ENCODE data around the gene DNAI4. TPM values are rescaled to one million over a fixed set of nuclear protein-coding genes. Genes with fewer than 3 reads are reported as not detected.

DNAI4 gene
- total and polyA plus RNA-seq, 2 experiments from 2014 or later = 0.90 to 3.8 TPM

DNA sequence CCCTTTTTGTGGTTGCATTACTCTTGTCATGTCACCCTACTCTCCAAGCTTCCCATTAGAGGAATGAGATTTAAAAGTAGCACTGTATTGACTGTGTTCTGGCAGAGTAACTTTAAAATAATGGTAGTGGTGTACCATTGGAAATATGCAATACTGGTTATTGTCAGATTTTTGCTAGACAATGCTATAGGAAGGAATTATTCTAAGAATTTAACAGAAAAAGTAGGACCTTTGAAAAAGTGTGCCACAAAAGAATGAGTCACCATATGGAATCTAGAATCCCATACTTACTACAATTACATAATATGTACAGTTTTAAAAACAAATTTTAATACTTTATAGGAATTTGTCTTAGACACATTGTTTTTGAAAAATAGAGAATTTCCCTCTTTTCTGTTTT is 14.0 kb upstream of the DNAI4 start:
- Histone ChIP-seq H3K27ac (ENCODE audit: low read depth) (no peak overlapping the region), H3F3A (replicated peaks; ENCODE audit: low read depth) (no peaks in the 10 kb centered on the region), H3K36me3 (ENCODE audit: insufficient read depth) (no peaks in the 10 kb centered on the region), H3K27me3 (ENCODE audit: insufficient read depth) (no peaks in the 10 kb centered on the region), H3K4me2 (no peak overlapping the region), H3K4me3 (no peak overlapping the region), H2AFZ (no peak overlapping the region), H3K9me2 (ENCODE audit: insufficient read depth) (no peaks in the 10 kb centered on the region), H3K79me2 (replicated peaks; ENCODE audit: insufficient read depth) (peaks cover 98% of the 10 kb centered on the region), H3K4me1 (ENCODE audit: insufficient read depth) (peaks cover 24% of the 10 kb centered on the region), H4K20me1 (replicated peaks; ENCODE audit: insufficient read depth) (peaks cover 17% of the 10 kb centered on the region; the same call in 1 of the 2 replicates)
- Mint-ChIP-seq H3K36me3 (ENCODE audit: low read depth) (peaks cover 6% of the 10 kb centered on the region; the same call in 2 of the 3 replicates), H3K9me3 (no peaks in the 10 kb centered on the region), H3K27ac (no peak overlapping the region), H3K27me3 (ENCODE audit: insufficient read depth, low read depth, poor library complexity) (no peaks in the 10 kb centered on the region), H3K4me1 (peaks cover 17% of the 10 kb centered on the region; the same call in 2 of the 3 replicates), H3K4me3 (no peak overlapping the region)
- no peak for DNase-seq (ENCODE audit: low spot score)
- ATAC-seq = no peak
- TF ChIP-seq STAT1 (IDR thresholded peaks at IDR 0.05; ENCODE audit: unreplicated experiment) = no peak
- TF ChIP-seq CREB1 (CRISPR knock-in tag; IDR thresholded peaks at IDR 0.05; ENCODE audit: low read depth) = no peak
- no peak for TF ChIP-seq ZNF331 (CRISPR knock-in tag; IDR thresholded peaks at IDR 0.05; ENCODE audit: low read depth)

DNA sequence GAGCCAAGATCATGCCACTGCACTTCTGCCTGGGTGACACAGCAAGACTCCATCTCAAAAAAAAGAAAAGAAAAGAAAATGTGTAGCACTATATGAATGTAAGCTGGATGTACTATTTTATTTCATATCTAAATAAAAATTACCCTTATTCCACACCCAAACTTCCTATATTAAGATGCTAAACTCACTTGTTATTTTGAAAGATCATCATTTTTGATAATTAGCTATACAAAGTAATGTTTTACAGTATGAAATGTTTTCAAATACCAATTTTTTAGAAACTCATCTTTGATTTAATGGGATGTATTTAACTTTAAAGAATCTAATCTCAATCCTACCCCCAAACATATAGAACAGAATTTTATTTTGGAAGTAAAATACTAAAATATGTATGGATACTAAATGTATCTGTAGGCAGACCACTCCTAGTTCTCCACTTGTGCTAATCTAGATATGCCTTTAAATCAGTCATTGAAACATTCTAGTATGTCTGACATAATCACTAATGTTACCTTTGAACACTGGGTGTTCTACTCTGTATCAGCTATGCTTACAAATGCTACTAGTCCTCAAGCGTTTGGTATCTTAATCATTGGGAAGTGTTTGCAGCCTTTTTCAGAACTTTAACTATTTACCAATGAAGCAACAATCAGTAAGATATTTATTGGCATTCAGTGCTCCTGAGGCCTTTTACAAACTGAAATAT is 13.0 kb upstream of the DNAI4 start:
- no peaks in the 10 kb centered on the region for H3F3A ChIP-seq (replicated peaks; ENCODE audit: low read depth)
- H3K4me2 ChIP-seq = no peak overlapping the region
- no peaks in the 10 kb centered on the region for H3K9me2 ChIP-seq (ENCODE audit: insufficient read depth)
- H3K4me1 Mint-ChIP-seq = peaks cover 22% of the 10 kb centered on the region; the same call in 2 of the 3 replicates
- no peak for ATAC-seq
- DNase-seq (ENCODE audit: low spot score) = no peak
- no peak overlapping the region for H3K27ac ChIP-seq (ENCODE audit: low read depth)
- no peak overlapping the region for H2AFZ ChIP-seq
- H3K4me3 Mint-ChIP-seq = no peak overlapping the region
- peaks cover 4% of the 10 kb centered on the region; the same call in 2 of the 3 replicates for H3K36me3 Mint-ChIP-seq (ENCODE audit: low read depth)
- H3K27me3 Mint-ChIP-seq (ENCODE audit: insufficient read depth, low read depth, poor library complexity) = no peaks in the 10 kb centered on the region
- peaks cover 31% of the 10 kb centered on the region for H3K4me1 ChIP-seq (ENCODE audit: insufficient read depth)
- no peak overlapping the region for H3K27ac Mint-ChIP-seq
- TF ChIP-seq ZNF114 (CRISPR knock-in tag; IDR thresholded peaks at IDR 0.05) (no peak), NANOG (IDR thresholded peaks at IDR 0.05; ENCODE audit: borderline replicate concordance) (no peak), JUNB (IDR thresholded peaks at IDR 0.05; ENCODE audit: unreplicated experiment) (no peak), ZNF331 (CRISPR knock-in tag; IDR thresholded peaks at IDR 0.05; ENCODE audit: low read depth) (no peak)
- TF ChIP-seq, protein P1, sequence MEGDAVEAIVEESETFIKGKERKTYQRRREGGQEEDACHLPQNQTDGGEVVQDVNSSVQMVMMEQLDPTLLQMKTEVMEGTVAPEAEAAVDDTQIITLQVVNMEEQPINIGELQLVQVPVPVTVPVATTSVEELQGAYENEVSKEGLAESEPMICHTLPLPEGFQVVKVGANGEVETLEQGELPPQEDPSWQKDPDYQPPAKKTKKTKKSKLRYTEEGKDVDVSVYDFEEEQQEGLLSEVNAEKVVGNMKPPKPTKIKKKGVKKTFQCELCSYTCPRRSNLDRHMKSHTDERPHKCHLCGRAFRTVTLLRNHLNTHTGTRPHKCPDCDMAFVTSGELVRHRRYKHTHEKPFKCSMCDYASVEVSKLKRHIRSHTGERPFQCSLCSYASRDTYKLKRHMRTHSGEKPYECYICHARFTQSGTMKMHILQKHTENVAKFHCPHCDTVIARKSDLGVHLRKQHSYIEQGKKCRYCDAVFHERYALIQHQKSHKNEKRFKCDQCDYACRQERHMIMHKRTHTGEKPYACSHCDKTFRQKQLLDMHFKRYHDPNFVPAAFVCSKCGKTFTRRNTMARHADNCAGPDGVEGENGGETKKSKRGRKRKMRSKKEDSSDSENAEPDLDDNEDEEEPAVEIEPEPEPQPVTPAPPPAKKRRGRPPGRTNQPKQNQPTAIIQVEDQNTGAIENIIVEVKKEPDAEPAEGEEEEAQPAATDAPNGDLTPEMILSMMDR (conservative IDR thresholded peaks at IDR 0.05; ENCODE audit: low read depth in 2 of 2) = no peak
- TF ChIP-seq, protein P2, sequence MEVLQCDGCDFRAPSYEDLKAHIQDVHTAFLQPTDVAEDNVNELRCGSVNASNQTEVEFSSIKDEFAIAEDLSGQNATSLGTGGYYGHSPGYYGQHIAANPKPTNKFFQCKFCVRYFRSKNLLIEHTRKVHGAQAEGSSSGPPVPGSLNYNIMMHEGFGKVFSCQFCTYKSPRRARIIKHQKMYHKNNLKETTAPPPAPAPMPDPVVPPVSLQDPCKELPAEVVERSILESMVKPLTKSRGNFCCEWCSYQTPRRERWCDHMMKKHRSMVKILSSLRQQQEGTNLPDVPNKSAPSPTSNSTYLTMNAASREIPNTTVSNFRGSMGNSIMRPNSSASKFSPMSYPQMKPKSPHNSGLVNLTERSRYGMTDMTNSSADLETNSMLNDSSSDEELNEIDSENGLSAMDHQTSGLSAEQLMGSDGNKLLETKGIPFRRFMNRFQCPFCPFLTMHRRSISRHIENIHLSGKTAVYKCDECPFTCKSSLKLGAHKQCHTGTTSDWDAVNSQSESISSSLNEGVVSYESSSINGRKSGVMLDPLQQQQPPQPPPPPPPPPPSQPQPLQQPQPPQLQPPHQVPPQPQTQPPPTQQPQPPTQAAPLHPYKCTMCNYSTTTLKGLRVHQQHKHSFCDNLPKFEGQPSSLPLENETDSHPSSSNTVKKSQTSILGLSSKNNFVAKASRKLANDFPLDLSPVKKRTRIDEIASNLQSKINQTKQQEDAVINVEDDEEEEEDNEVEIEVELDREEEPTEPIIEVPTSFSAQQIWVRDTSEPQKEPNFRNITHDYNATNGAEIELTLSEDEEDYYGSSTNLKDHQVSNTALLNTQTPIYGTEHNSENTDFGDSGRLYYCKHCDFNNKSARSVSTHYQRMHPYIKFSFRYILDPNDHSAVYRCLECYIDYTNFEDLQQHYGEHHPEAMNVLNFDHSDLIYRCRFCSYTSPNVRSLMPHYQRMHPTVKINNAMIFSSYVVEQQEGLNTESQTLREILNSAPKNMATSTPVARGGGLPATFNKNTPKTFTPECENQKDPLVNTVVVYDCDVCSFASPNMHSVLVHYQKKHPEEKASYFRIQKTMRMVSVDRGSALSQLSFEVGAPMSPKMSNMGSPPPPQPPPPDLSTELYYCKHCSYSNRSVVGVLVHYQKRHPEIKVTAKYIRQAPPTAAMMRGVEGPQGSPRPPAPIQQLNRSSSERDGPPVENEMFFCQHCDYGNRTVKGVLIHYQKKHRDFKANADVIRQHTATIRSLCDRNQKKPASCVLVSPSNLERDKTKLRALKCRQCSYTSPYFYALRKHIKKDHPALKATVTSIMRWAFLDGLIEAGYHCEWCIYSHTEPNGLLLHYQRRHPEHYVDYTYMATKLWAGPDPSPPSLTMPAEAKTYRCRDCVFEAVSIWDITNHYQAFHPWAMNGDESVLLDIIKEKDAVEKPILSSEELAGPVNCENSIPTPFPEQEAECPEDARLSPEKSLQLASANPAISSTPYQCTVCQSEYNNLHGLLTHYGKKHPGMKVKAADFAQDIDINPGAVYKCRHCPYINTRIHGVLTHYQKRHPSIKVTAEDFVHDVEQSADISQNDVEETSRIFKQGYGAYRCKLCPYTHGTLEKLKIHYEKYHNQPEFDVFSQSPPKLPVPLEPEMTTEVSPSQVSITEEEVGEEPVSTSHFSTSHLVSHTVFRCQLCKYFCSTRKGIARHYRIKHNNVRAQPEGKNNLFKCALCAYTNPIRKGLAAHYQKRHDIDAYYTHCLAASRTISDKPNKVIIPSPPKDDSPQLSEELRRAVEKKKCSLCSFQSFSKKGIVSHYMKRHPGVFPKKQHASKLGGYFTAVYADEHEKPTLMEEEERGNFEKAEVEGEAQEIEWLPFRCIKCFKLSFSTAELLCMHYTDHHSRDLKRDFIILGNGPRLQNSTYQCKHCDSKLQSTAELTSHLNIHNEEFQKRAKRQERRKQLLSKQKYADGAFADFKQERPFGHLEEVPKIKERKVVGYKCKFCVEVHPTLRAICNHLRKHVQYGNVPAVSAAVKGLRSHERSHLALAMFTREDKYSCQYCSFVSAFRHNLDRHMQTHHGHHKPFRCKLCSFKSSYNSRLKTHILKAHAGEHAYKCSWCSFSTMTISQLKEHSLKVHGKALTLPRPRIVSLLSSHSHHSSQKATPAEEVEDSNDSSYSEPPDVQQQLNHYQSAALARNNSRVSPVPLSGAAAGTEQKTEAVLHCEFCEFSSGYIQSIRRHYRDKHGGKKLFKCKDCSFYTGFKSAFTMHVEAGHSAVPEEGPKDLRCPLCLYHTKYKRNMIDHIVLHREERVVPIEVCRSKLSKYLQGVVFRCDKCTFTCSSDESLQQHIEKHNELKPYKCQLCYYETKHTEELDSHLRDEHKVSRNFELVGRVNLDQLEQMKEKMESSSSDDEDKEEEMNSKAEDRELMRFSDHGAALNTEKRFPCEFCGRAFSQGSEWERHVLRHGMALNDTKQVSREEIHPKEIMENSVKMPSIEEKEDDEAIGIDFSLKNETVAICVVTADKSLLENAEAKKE (CRISPR knock-in tag; IDR thresholded peaks at IDR 0.05) = no peak
- TF ChIP-seq, protein P3, sequence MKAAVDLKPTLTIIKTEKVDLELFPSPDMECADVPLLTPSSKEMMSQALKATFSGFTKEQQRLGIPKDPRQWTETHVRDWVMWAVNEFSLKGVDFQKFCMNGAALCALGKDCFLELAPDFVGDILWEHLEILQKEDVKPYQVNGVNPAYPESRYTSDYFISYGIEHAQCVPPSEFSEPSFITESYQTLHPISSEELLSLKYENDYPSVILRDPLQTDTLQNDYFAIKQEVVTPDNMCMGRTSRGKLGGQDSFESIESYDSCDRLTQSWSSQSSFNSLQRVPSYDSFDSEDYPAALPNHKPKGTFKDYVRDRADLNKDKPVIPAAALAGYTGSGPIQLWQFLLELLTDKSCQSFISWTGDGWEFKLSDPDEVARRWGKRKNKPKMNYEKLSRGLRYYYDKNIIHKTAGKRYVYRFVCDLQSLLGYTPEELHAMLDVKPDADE (IDR thresholded peaks at IDR 0.05) = no peak
- H3K27me3 ChIP-seq (ENCODE audit: insufficient read depth) = no peaks in the 10 kb centered on the region
- H3K4me3 ChIP-seq = no peak overlapping the region
- H3K9me3 Mint-ChIP-seq = no peaks in the 10 kb centered on the region
- no peaks in the 10 kb centered on the region for H3K36me3 ChIP-seq (ENCODE audit: insufficient read depth)
- H3K79me2 ChIP-seq (replicated peaks; ENCODE audit: insufficient read depth) = peaks cover 98% of the 10 kb centered on the region
- H4K20me1 ChIP-seq (replicated peaks; ENCODE audit: insufficient read depth) = peaks cover 13% of the 10 kb centered on the region; the same call in 1 of the 2 replicates
